22Rv1 (cell line): ENCODE results near the gene MCHR1.

Experiments
- ZFX ChIP-seq: fragments of 450-650 bp; IDR thresholded peaks from 2 replicates; pipeline ENCODE4 v1.6.1; 2017; ENCODE audit warnings: antibody characterized with exemption, borderline replicate concordance
- TF ChIP-seq, protein P1 (sequence below): fragments of 450-650 bp; IDR thresholded peaks from 2 replicates; pipeline ENCODE4 v1.5.1; 2017; ENCODE audit warnings: mild to moderate bottlenecking

DNA sequence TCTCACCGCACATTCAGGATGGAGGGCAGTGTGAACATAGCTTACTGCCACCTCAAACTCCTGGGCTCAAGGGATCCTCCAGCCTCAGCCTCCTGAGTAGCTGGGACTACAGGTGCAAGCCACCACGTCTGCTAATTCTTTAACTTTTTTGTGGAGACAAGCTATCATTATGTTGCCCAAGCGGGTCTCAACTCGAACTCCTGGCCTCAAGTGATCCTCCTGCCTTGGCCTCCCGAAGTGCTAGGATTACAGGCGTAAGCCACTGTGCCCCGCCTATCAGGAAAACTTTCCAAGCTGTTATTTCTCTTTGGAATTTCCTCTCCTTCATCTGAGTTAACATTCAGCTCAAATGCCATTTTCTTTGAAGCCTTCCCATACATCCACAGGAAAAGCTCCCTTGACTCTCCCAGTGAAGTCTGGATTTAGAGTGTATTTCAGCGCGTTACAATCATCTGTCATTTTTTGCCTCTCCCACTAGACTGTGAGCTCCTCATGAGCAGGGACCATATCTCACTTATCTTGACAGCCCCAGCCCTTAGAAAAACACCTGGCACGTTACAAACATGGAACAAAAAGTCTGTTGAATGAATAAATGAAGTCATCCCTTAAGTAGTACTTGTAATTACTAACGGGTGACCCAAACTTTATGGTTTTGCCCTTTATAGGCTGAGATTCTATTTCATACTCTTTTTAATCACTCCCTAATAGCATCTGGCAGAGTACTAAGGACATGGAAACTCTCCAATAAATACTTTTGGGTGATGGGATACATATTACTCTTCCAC, 45.0 kb upstream of the MCHR1 start:
- no peak for TF ChIP-seq ZFX
- TF ChIP-seq, protein P1, sequence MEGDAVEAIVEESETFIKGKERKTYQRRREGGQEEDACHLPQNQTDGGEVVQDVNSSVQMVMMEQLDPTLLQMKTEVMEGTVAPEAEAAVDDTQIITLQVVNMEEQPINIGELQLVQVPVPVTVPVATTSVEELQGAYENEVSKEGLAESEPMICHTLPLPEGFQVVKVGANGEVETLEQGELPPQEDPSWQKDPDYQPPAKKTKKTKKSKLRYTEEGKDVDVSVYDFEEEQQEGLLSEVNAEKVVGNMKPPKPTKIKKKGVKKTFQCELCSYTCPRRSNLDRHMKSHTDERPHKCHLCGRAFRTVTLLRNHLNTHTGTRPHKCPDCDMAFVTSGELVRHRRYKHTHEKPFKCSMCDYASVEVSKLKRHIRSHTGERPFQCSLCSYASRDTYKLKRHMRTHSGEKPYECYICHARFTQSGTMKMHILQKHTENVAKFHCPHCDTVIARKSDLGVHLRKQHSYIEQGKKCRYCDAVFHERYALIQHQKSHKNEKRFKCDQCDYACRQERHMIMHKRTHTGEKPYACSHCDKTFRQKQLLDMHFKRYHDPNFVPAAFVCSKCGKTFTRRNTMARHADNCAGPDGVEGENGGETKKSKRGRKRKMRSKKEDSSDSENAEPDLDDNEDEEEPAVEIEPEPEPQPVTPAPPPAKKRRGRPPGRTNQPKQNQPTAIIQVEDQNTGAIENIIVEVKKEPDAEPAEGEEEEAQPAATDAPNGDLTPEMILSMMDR, result no peak
